Stimulated activated effector memory CD8-positive, alpha-beta T cell treated with anti-CD3 and anti-CD28 coated beads, Interleukin-12 subunit alpha, Interleukin-12 subunit beta, amount 100 ng/mL, for 72 hours (primary cell): ENCODE results near the gene CNOT2.
"Not testable (repeated sequence)": the region's sequence is repeated elsewhere in the genome, so short reads cannot be mapped to it uniquely, and the experiment has no call there.

Source experiments
- ATAC-seq: fragments of 150-1000 bp; cut with Tn5 transposase; 2 replicates; pipeline ENCODE4 v1.10.0; 2021
- DNase-seq, 2 donors: peaks; one replicate each; pipeline ENCODE4 v3.0.0; 2021 to 2022; ENCODE audit warnings: low spot score in 2 of 2
- H3K27ac Mint-ChIP-seq: one replicate; pipeline ENCODE4 v1.8.0; 2022; ENCODE audit warnings: mild to moderate bottlenecking, mixed read lengths
- H3K36me3 Mint-ChIP-seq: one replicate; pipeline ENCODE4 v1.8.0; 2022; ENCODE audit warnings: mild to moderate bottlenecking, mixed read lengths
- H3K4me1 Mint-ChIP-seq: one replicate; pipeline ENCODE4 v1.8.0; 2022; ENCODE audit warnings: mixed read lengths
- H3K4me3 Mint-ChIP-seq: one replicate; pipeline ENCODE4 v1.8.0; 2022; ENCODE audit warnings: mild to moderate bottlenecking, mixed read lengths
- H3K9me3 Mint-ChIP-seq: one replicate; pipeline ENCODE4 v1.8.0; 2022; ENCODE audit warnings: mixed read lengths

CNOT2 gene

GRCh38 chr12:70359458-70360197 is 116.4 kb downstream of the CNOT2 start:
- Mint-ChIP-seq H3K36me3 (peaks cover 12% of the 10 kb centered on the region), H3K9me3 (no peaks in the 10 kb centered on the region), H3K27ac (no peak overlapping the region), H3K4me1 (no peaks in the 10 kb centered on the region), H3K4me3 (no peak overlapping the region)
- no peak for ATAC-seq
- no peak for DNase-seq

- no peaks in the 10 kb centered on the region for H3K9me3 Mint-ChIP-seq
- peaks cover 6% of the 10 kb centered on the region for H3K36me3 Mint-ChIP-seq
- no peak for ATAC-seq
- no peak for DNase-seq
- H3K27ac Mint-ChIP-seq, result no peak overlapping the region
- peaks cover 6% of the 10 kb centered on the region for H3K4me1 Mint-ChIP-seq
- no peak overlapping the region for H3K4me3 Mint-ChIP-seq
Observed at GRCh38 chr12:70360218-70360617, 117.0 kb downstream of the CNOT2 start.

- H3K27ac Mint-ChIP-seq, result no peak overlapping the region
- H3K4me3 Mint-ChIP-seq, result peak overlapping the region; percentile 95
Observed at GRCh38 chr12:70364695-70365397, 121.6 kb downstream of the CNOT2 start.

GRCh38 chr12:70365398-70365647 is 122.1 kb downstream of the CNOT2 start:
- Mint-ChIP-seq H3K4me3 (peak overlapping the region; percentile 95), H3K27ac (no peak overlapping the region), H3K36me3 (no peaks in the 10 kb centered on the region), H3K9me3 (no peaks in the 10 kb centered on the region), H3K4me1 (peaks cover 19% of the 10 kb centered on the region)
- ATAC-seq (no peak), DNase-seq (no peak)

More at GRCh38 chr12:70364695-70365397, 121.6 kb downstream of the CNOT2 start:
- H3K36me3 Mint-ChIP-seq, result no peaks in the 10 kb centered on the region
- ATAC-seq, result no peak
- DNase-seq, result no peak
- H3K9me3 Mint-ChIP-seq, result no peaks in the 10 kb centered on the region
- peaks cover 19% of the 10 kb centered on the region for H3K4me1 Mint-ChIP-seq

GRCh38 chr12:70365648-70366518 is 122.7 kb downstream of the CNOT2 start, which contains the start of gene KCNMB4:
KCNMB4 (plus strand) TSS chr12:70366290; CDS start chr12:70366735, 445 bp downstream.
- H3K4me1 Mint-ChIP-seq, result peaks cover 19% of the 10 kb centered on the region
- peak within 1 kb of the TSS; percentile 56 for H3K27ac Mint-ChIP-seq
- peak; percentile 63 to 85 for DNase-seq
- no peaks in the 10 kb centered on the region for H3K9me3 Mint-ChIP-seq
- no peaks in the 10 kb centered on the region for H3K36me3 Mint-ChIP-seq
- H3K4me3 Mint-ChIP-seq, result peak within 1 kb of the TSS; percentile 95
- peak; percentile 91 for ATAC-seq

- Mint-ChIP-seq H3K27ac (peak overlapping the region; percentile 56), H3K9me3 (no peaks in the 10 kb centered on the region), H3K4me1 (peaks cover 19% of the 10 kb centered on the region), H3K4me3 (peak overlapping the region; percentile 95), H3K36me3 (no peaks in the 10 kb centered on the region)
- DNase-seq (peak; percentile 29 to 64), ATAC-seq (peak; percentile 75)
Observed at GRCh38 chr12:70366581-70367257, 123.5 kb downstream of the CNOT2 start.

GRCh38 chr12:70367258-70368141 is 124.3 kb downstream of the CNOT2 start:
- peaks cover 19% of the 10 kb centered on the region for H3K4me1 Mint-ChIP-seq
- ATAC-seq (no peak), DNase-seq (no peak)
- H3K27ac Mint-ChIP-seq, result peak overlapping the region; percentile 56
- peak overlapping the region; percentile 95 for H3K4me3 Mint-ChIP-seq
- no peaks in the 10 kb centered on the region for H3K9me3 Mint-ChIP-seq
- H3K36me3 Mint-ChIP-seq, result no peaks in the 10 kb centered on the region

GRCh38 chr12:70372881-70373280 is 129.6 kb downstream of the CNOT2 start:
- H3K4me3 Mint-ChIP-seq, result no peak overlapping the region
- no peak overlapping the region for H3K27ac Mint-ChIP-seq
- DNase-seq (no peak), ATAC-seq (no peak)
- no peaks in the 10 kb centered on the region for H3K9me3 Mint-ChIP-seq
- no peaks in the 10 kb centered on the region for H3K4me1 Mint-ChIP-seq
- no peaks in the 10 kb centered on the region for H3K36me3 Mint-ChIP-seq

- DNase-seq, result no peak
- no peaks in the 10 kb centered on the region for H3K4me1 Mint-ChIP-seq
- peak; percentile 71 for ATAC-seq
- no peak overlapping the region for H3K27ac Mint-ChIP-seq
- no peak overlapping the region for H3K4me3 Mint-ChIP-seq
- H3K36me3 Mint-ChIP-seq, result no peaks in the 10 kb centered on the region
- H3K9me3 Mint-ChIP-seq, result peaks cover 2% of the 10 kb centered on the region
Observed at GRCh38 chr12:70379846-70380245, 136.6 kb downstream of the CNOT2 start.

- no peak for ATAC-seq
- no peaks in the 10 kb centered on the region for H3K4me1 Mint-ChIP-seq
- no peak overlapping the region for H3K4me3 Mint-ChIP-seq
- no peak overlapping the region for H3K27ac Mint-ChIP-seq
- H3K36me3 Mint-ChIP-seq, result no peaks in the 10 kb centered on the region
- DNase-seq, result no peak
- H3K9me3 Mint-ChIP-seq, result peaks cover 2% of the 10 kb centered on the region
Observed at GRCh38 chr12:70383484-70383883, 140.3 kb downstream of the CNOT2 start.

- H3K9me3 Mint-ChIP-seq, result peaks cover 2% of the 10 kb centered on the region
- ATAC-seq (no peak), DNase-seq (no peak)
- H3K36me3 Mint-ChIP-seq, result no peaks in the 10 kb centered on the region
- no peaks in the 10 kb centered on the region for H3K4me1 Mint-ChIP-seq
- no peak overlapping the region for H3K4me3 Mint-ChIP-seq
- no peak overlapping the region for H3K27ac Mint-ChIP-seq
Observed at GRCh38 chr12:70383886-70384285, 140.7 kb downstream of the CNOT2 start.

- ATAC-seq, result no peak
- Mint-ChIP-seq H3K36me3 (no peaks in the 10 kb centered on the region), H3K4me1 (no peaks in the 10 kb centered on the region), H3K27ac (no peak overlapping the region), H3K4me3 (no peak overlapping the region), H3K9me3 (peaks cover 3% of the 10 kb centered on the region)
- no peak for DNase-seq
Observed at GRCh38 chr12:70386771-70387170, 143.5 kb downstream of the CNOT2 start.

- no peak for DNase-seq
- Mint-ChIP-seq H3K9me3 (peaks cover 3% of the 10 kb centered on the region), H3K4me3 (no peak overlapping the region), H3K27ac (no peak overlapping the region), H3K4me1 (no peaks in the 10 kb centered on the region), H3K36me3 (no peaks in the 10 kb centered on the region)
- no peak for ATAC-seq
Observed at GRCh38 chr12:70389678-70390077, 146.4 kb downstream of the CNOT2 start.

GRCh38 chr12:70392631-70393030 is 149.4 kb downstream of the CNOT2 start:
- H3K27ac Mint-ChIP-seq, H3K4me1 Mint-ChIP-seq, H3K36me3 Mint-ChIP-seq, H3K9me3 Mint-ChIP-seq, ATAC-seq, H3K4me3 Mint-ChIP-seq, DNase-seq: not testable (repeated sequence)
